GM19455 (cell line): ENCODE results near the gene ARID1A.
"Not testable (repeated sequence)": the region's sequence is repeated elsewhere in the genome, so short reads cannot be mapped to it uniquely, and the experiment has no call there.

Experiments used
- ATAC-seq: cut with Tn5 transposase; IDR thresholded peaks from one replicate; pipeline ENCODE4 v1.9.1; 2021; ENCODE audit not compliant: unreplicated experiment

ARID1A gene

GRCh38 chr1:26695356-26696118 is at the start of gene ARID1A:
ARID1A (plus strand) TSS chr1:26696015; CDS start chr1:26696404, 389 bp downstream.
- peak; percentile 42 for ATAC-seq

GRCh38 chr1:26664802-26665201 is 31.0 kb upstream of the ARID1A start:
- no peak for ATAC-seq

- ATAC-seq = no peak
These were observed 29.0 kb upstream of the ARID1A start for GRCh38 chr1:26666855-26667254.

GRCh38 chr1:26668106-26668786 is 27.6 kb upstream of the ARID1A start:
- ATAC-seq = not testable (repeated sequence)

GRCh38 chr1:26677306-26678115 is 18.3 kb upstream of the ARID1A start:
- ATAC-seq = no peak

GRCh38 chr1:26684763-26685508 is 10.9 kb upstream of the ARID1A start:
- ATAC-seq = no peak

GRCh38 chr1:26686795-26687194 is 9.0 kb upstream of the ARID1A start:
- no peak for ATAC-seq

GRCh38 chr1:26689504-26689903 is 6.3 kb upstream of the ARID1A start:
- ATAC-seq = no peak

GRCh38 chr1:26690157-26690556 is 5.7 kb upstream of the ARID1A start:
- ATAC-seq = no peak

GRCh38 chr1:26690576-26691031 is 5.2 kb upstream of the ARID1A start:
- ATAC-seq = no peak

- peak; percentile 35 for ATAC-seq
These were observed 3.5 kb upstream of the ARID1A start for GRCh38 chr1:26692211-26692792.

- no peak for ATAC-seq
These were observed 2.9 kb upstream of the ARID1A start for GRCh38 chr1:26692793-26693490.

GRCh38 chr1:26693599-26694572 is 1.9 kb upstream of the ARID1A start:
- no peak for ATAC-seq

GRCh38 chr1:26694638-26695355 is 1.0 kb upstream of the ARID1A start:
- ATAC-seq = no peak

- no peak for ATAC-seq
These were observed 371 bp downstream of the ARID1A start for GRCh38 chr1:26696119-26696653.

GRCh38 chr1:26696654-26697430 is 1.0 kb downstream of the ARID1A start:
- no peak for ATAC-seq

GRCh38 chr1:26697431-26697977 is 1.7 kb downstream of the ARID1A start:
- ATAC-seq = no peak
